ENCODE measurements around the gene IRX3.

GRCh38 chr16:54266363-54266955 lies 20.1 kb downstream of the IRX3 start:
- TF ChIP-seq CEBPB (IDR thresholded peaks at IDR 0.05; ENCODE audit: low read depth, low read length) = no peak
- no peak for TF ChIP-seq MAFK (IDR thresholded peaks at IDR 0.05; ENCODE audit: low read depth, low read length)
- no peak for TF ChIP-seq BACH1 (IDR thresholded peaks at IDR 0.05; ENCODE audit: low read length)

All from H1 (cell line).